Loucy (cell line): ENCODE measurements around the gene SMIM3.
"Not testable (repeated sequence)": the region's sequence is repeated elsewhere in the genome, so short reads cannot be mapped to it uniquely, and the experiment has no call there.

Source experiments
- H2AFZ ChIP-seq: fragments of 200-600 bp; sonication (generic); 2 replicates; pipeline ENCODE4 v1.6.0; 2016; ENCODE audit warnings: antibody characterized with exemption, mild to moderate bottlenecking, low read length, moderate library complexity
- H3F3A ChIP-seq: fragments of 200-600 bp; 2 replicates; pipeline ENCODE4 v1.6.0; 2016; ENCODE audit warnings: antibody characterized with exemption, low read depth, mild to moderate bottlenecking
- H3K27me3 ChIP-seq: fragments of 200-600 bp; sonication (generic); 2 replicates; pipeline ENCODE4 v1.6.1; 2014; ENCODE audit warnings: low read length, mild to moderate bottlenecking; ENCODE audit not compliant: insufficient read depth, poor library complexity, severe bottlenecking
- H3K36me3 ChIP-seq: fragments of 200-600 bp; sonication (generic); 2 replicates; pipeline ENCODE4 v1.6.1; 2016; ENCODE audit warnings: low read length; ENCODE audit not compliant: insufficient read depth
- H3K4me1 ChIP-seq: fragments of 200-600 bp; sonication (generic); 2 replicates; pipeline ENCODE4 v1.5.1; 2014; ENCODE audit warnings: low read length, mild to moderate bottlenecking; ENCODE audit not compliant: insufficient read depth, poor library complexity, severe bottlenecking
- H3K4me2 ChIP-seq: fragments of 200-600 bp; sonication (generic); 2 replicates; pipeline ENCODE4 v1.6.0; 2014; ENCODE audit warnings: antibody characterized with exemption, low read length, low read depth, mild to moderate bottlenecking; ENCODE audit not compliant: poor library complexity, severe bottlenecking
- H3K4me3 ChIP-seq: fragments of 200-600 bp; sonication (generic); 2 replicates; pipeline ENCODE4 v1.5.1; 2014; ENCODE audit warnings: low read length, mild to moderate bottlenecking, mixed read lengths; ENCODE audit not compliant: poor library complexity, severe bottlenecking
- H3K79me2 ChIP-seq: fragments of 200-600 bp; sonication (generic); 2 replicates; pipeline ENCODE4 v1.6.1; 2014; ENCODE audit warnings: low read length; ENCODE audit not compliant: insufficient read depth
- H3K9ac ChIP-seq: fragments of 200-600 bp; sonication (generic); 2 replicates; pipeline ENCODE4 v1.6.0; 2014; ENCODE audit warnings: mild to moderate bottlenecking, low read depth, low read length, moderate library complexity; ENCODE audit not compliant: poor library complexity, severe bottlenecking
- H3K9me2 ChIP-seq: fragments of 200-600 bp; sonication (generic); replicated peaks from 2 replicates; pipeline ENCODE4 v1.6.1; 2016; ENCODE audit warnings: low read depth, low read length, mixed read lengths
- H3K9me3 ChIP-seq: fragments of 200-600 bp; sonication (generic); 2 replicates; pipeline ENCODE4 v1.6.1; 2014; ENCODE audit warnings: mild to moderate bottlenecking, antibody characterized with exemption, low read length, low read depth; ENCODE audit not compliant: insufficient read depth
- H4K20me1 ChIP-seq: fragments of 200-600 bp; sonication (generic); 2 replicates; pipeline ENCODE4 v1.6.0; 2014; ENCODE audit warnings: antibody characterized with exemption, low read length, mild to moderate bottlenecking; ENCODE audit not compliant: insufficient read depth, poor library complexity, severe bottlenecking
- CTCF ChIP-seq: fragments of 200-600 bp; sonication (generic); conservative IDR thresholded peaks from 2 replicates; pipeline ENCODE4 v1.5.1; 2014; ENCODE audit warnings: mild to moderate bottlenecking, antibody characterized with exemption, low read length
- EZH2phosphoT487 ChIP-seq: fragments of 200-600 bp; IDR thresholded peaks from 2 replicates; pipeline ENCODE4 v1.6.1; 2018; ENCODE audit warnings: antibody characterized with exemption, mild to moderate bottlenecking, moderate library complexity, borderline replicate concordance

SMIM3 gene

GRCh38 chr5:150734579-150735384 is 43.8 kb upstream of the SMIM3 start:
- Histone ChIP-seq H3K4me1 (no peaks in the 10 kb centered on the region), H3K9me2 (no peaks in the 10 kb centered on the region), H4K20me1 (no peaks in the 10 kb centered on the region), H2AFZ (no peak overlapping the region), H3K79me2 (peaks cover 59% of the 10 kb centered on the region), H3K9ac (no peak overlapping the region), H3K36me3 (peaks cover 94% of the 10 kb centered on the region), H3K27me3 (no peaks in the 10 kb centered on the region), H3F3A (no peaks in the 10 kb centered on the region), H3K4me3 (no peak overlapping the region), H3K9me3 (peaks cover 19% of the 10 kb centered on the region; the same call in 1 of the 2 replicates), H3K4me2 (no peak overlapping the region)
- TF ChIP-seq CTCF (peak; percentile 33; the same call in 1 of the 2 replicates), EZH2phosphoT487 (no peak)

- Histone ChIP-seq H3K27me3 (no peaks in the 10 kb centered on the region), H2AFZ (no peak overlapping the region), H3K9ac (no peak overlapping the region), H3K4me2 (no peak overlapping the region), H3K36me3 (peaks cover 80% of the 10 kb centered on the region), H3F3A (no peaks in the 10 kb centered on the region), H4K20me1 (peaks cover 3% of the 10 kb centered on the region), H3K9me3 (peaks cover 19% of the 10 kb centered on the region; the same call in 1 of the 2 replicates), H3K4me3 (no peak overlapping the region), H3K9me2 (no peaks in the 10 kb centered on the region), H3K4me1 (no peaks in the 10 kb centered on the region), H3K79me2 (peaks cover 82% of the 10 kb centered on the region)
- no peak for TF ChIP-seq CTCF
- no peak for TF ChIP-seq EZH2phosphoT487
Measured at GRCh38 chr5:150738862-150739261, 39.7 kb upstream of the SMIM3 start.

GRCh38 chr5:150740992-150741391 is 37.6 kb upstream of the SMIM3 start:
- no peak overlapping the region for H3K4me3 ChIP-seq
- no peaks in the 10 kb centered on the region for H3K27me3 ChIP-seq
- no peaks in the 10 kb centered on the region for H3K9me2 ChIP-seq
- peaks cover 3% of the 10 kb centered on the region for H4K20me1 ChIP-seq
- no peak overlapping the region for H3K4me2 ChIP-seq
- H3K9me3 ChIP-seq = peaks cover 5% of the 10 kb centered on the region; the same call in 1 of the 2 replicates
- no peak for TF ChIP-seq CTCF
- TF ChIP-seq EZH2phosphoT487 = no peak
- H3K79me2 ChIP-seq = peaks cover 61% of the 10 kb centered on the region
- H3K9ac ChIP-seq = no peak overlapping the region
- H3F3A ChIP-seq = no peaks in the 10 kb centered on the region
- H3K4me1 ChIP-seq = no peaks in the 10 kb centered on the region
- H2AFZ ChIP-seq = no peak overlapping the region
- peaks cover 59% of the 10 kb centered on the region for H3K36me3 ChIP-seq

GRCh38 chr5:150742455-150743141 is 36.0 kb upstream of the SMIM3 start:
- H4K20me1 ChIP-seq, H3K9ac ChIP-seq: not testable (repeated sequence)

GRCh38 chr5:150743142-150743488 is 35.4 kb upstream of the SMIM3 start:
- not testable (repeated sequence) for H2AFZ ChIP-seq, H3F3A ChIP-seq, H3K9me3 ChIP-seq, H3K4me2 ChIP-seq, H3K4me1 ChIP-seq, H3K27me3 ChIP-seq, H3K4me3 ChIP-seq, H4K20me1 ChIP-seq, H3K9ac ChIP-seq, H3K9me2 ChIP-seq
- Histone ChIP-seq H3K79me2 (peaks cover 40% of the 10 kb centered on the region), H3K36me3 (peaks cover 39% of the 10 kb centered on the region)

More at GRCh38 chr5:150742455-150743141, 36.0 kb upstream of the SMIM3 start:
- Histone ChIP-seq H3K79me2 (peaks cover 45% of the 10 kb centered on the region), H3K36me3 (peaks cover 43% of the 10 kb centered on the region)
- not testable (repeated sequence) for H3K4me3 ChIP-seq, H2AFZ ChIP-seq, H3K9me3 ChIP-seq, H3K9me2 ChIP-seq, H3K27me3 ChIP-seq, H3K4me1 ChIP-seq, H3K4me2 ChIP-seq, H3F3A ChIP-seq
